Loucy (cell line): ENCODE data around the gene SH3TC2.

Experiments used
- H2AFZ ChIP-seq: fragments of 200-600 bp; sonication (generic); 2 replicates; pipeline ENCODE4 v1.6.0; 2016; ENCODE audit warnings: antibody characterized with exemption, mild to moderate bottlenecking, low read length, moderate library complexity
- H3F3A ChIP-seq: fragments of 200-600 bp; 2 replicates; pipeline ENCODE4 v1.6.0; 2016; ENCODE audit warnings: antibody characterized with exemption, low read depth, mild to moderate bottlenecking
- H3K27me3 ChIP-seq: fragments of 200-600 bp; sonication (generic); 2 replicates; pipeline ENCODE4 v1.6.1; 2014; ENCODE audit warnings: low read length, mild to moderate bottlenecking; ENCODE audit not compliant: insufficient read depth, poor library complexity, severe bottlenecking
- H3K36me3 ChIP-seq: fragments of 200-600 bp; sonication (generic); 2 replicates; pipeline ENCODE4 v1.6.1; 2016; ENCODE audit warnings: low read length; ENCODE audit not compliant: insufficient read depth
- H3K4me1 ChIP-seq: fragments of 200-600 bp; sonication (generic); 2 replicates; pipeline ENCODE4 v1.5.1; 2014; ENCODE audit warnings: low read length, mild to moderate bottlenecking; ENCODE audit not compliant: insufficient read depth, poor library complexity, severe bottlenecking
- H3K4me2 ChIP-seq: fragments of 200-600 bp; sonication (generic); 2 replicates; pipeline ENCODE4 v1.6.0; 2014; ENCODE audit warnings: antibody characterized with exemption, low read length, low read depth, mild to moderate bottlenecking; ENCODE audit not compliant: poor library complexity, severe bottlenecking
- H3K4me3 ChIP-seq: fragments of 200-600 bp; sonication (generic); 2 replicates; pipeline ENCODE4 v1.5.1; 2014; ENCODE audit warnings: low read length, mild to moderate bottlenecking, mixed read lengths; ENCODE audit not compliant: poor library complexity, severe bottlenecking
- H3K79me2 ChIP-seq: fragments of 200-600 bp; sonication (generic); 2 replicates; pipeline ENCODE4 v1.6.1; 2014; ENCODE audit warnings: low read length; ENCODE audit not compliant: insufficient read depth
- H3K9ac ChIP-seq: fragments of 200-600 bp; sonication (generic); 2 replicates; pipeline ENCODE4 v1.6.0; 2014; ENCODE audit warnings: mild to moderate bottlenecking, low read depth, low read length, moderate library complexity; ENCODE audit not compliant: poor library complexity, severe bottlenecking
- H3K9me2 ChIP-seq: fragments of 200-600 bp; sonication (generic); replicated peaks from 2 replicates; pipeline ENCODE4 v1.6.1; 2016; ENCODE audit warnings: low read depth, low read length, mixed read lengths
- H3K9me3 ChIP-seq: fragments of 200-600 bp; sonication (generic); 2 replicates; pipeline ENCODE4 v1.6.1; 2014; ENCODE audit warnings: mild to moderate bottlenecking, antibody characterized with exemption, low read length, low read depth; ENCODE audit not compliant: insufficient read depth
- H4K20me1 ChIP-seq: fragments of 200-600 bp; sonication (generic); 2 replicates; pipeline ENCODE4 v1.6.0; 2014; ENCODE audit warnings: antibody characterized with exemption, low read length, mild to moderate bottlenecking; ENCODE audit not compliant: insufficient read depth, poor library complexity, severe bottlenecking
- EZH2phosphoT487 ChIP-seq: fragments of 200-600 bp; IDR thresholded peaks from 2 replicates; pipeline ENCODE4 v1.6.1; 2018; ENCODE audit warnings: antibody characterized with exemption, mild to moderate bottlenecking, moderate library complexity, borderline replicate concordance
- TF ChIP-seq, protein P1 (sequence below): fragments of 200-600 bp; sonication (generic); conservative IDR thresholded peaks from 2 replicates; pipeline ENCODE4 v1.5.1; 2014; ENCODE audit warnings: mild to moderate bottlenecking, antibody characterized with exemption, low read length

The SH3TC2 gene

DNA sequence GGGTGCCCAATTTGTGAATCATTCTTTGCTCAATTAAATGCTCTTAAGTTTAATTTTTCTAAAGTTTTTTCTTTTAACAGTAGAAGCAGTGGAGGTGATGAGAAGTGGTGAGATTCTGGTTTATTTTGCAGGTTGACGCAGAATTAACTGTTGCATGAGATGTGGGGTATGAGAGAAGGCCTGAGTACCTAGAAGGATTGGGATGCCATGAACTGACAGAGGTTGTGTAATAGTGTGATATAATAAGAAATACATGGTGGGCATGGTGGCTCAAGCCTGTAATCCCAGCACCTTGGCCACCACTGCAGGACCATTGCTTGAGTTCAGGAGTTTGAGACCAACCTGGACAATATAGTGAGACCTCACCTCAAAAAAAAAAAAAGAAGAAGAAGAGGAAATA lies 8.4 kb upstream of the SH3TC2 start:
- no peaks in the 10 kb centered on the region for H3K4me1 ChIP-seq
- H3K9me3 ChIP-seq = peaks cover 5% of the 10 kb centered on the region; the same call in 1 of the 2 replicates
- H3K27me3 ChIP-seq = no peaks in the 10 kb centered on the region
- H2AFZ ChIP-seq = no peak overlapping the region
- TF ChIP-seq, protein P1, sequence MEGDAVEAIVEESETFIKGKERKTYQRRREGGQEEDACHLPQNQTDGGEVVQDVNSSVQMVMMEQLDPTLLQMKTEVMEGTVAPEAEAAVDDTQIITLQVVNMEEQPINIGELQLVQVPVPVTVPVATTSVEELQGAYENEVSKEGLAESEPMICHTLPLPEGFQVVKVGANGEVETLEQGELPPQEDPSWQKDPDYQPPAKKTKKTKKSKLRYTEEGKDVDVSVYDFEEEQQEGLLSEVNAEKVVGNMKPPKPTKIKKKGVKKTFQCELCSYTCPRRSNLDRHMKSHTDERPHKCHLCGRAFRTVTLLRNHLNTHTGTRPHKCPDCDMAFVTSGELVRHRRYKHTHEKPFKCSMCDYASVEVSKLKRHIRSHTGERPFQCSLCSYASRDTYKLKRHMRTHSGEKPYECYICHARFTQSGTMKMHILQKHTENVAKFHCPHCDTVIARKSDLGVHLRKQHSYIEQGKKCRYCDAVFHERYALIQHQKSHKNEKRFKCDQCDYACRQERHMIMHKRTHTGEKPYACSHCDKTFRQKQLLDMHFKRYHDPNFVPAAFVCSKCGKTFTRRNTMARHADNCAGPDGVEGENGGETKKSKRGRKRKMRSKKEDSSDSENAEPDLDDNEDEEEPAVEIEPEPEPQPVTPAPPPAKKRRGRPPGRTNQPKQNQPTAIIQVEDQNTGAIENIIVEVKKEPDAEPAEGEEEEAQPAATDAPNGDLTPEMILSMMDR = no peak
- no peak for TF ChIP-seq EZH2phosphoT487
- no peaks in the 10 kb centered on the region for H4K20me1 ChIP-seq
- no peaks in the 10 kb centered on the region for H3K79me2 ChIP-seq
- no peak overlapping the region for H3K9ac ChIP-seq
- no peaks in the 10 kb centered on the region for H3F3A ChIP-seq
- H3K9me2 ChIP-seq = no peaks in the 10 kb centered on the region
- no peaks in the 10 kb centered on the region for H3K36me3 ChIP-seq
- no peak overlapping the region for H3K4me3 ChIP-seq
- H3K4me2 ChIP-seq = no peak overlapping the region

DNA sequence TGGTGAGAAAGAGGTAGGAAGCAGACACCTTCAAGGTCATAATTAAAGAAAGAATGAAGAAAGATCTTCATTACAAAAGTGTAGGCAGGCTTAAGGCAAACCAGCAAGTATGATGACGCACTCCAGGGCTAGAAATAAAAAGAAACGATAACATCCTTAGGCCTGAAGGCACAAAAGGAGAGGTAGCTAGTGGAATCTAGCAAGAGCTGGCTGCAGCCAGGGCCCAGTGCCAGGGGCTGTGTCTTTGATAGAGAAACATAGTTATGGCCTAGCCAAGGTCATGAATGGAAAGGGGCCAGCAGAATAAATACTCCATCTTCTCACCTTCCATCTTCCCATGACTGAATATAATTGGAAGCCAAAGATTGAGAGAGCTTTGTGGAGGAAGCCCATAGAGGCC lies 6.8 kb upstream of the SH3TC2 start:
- H3K9me3 ChIP-seq = peaks cover 5% of the 10 kb centered on the region; the same call in 1 of the 2 replicates
- no peaks in the 10 kb centered on the region for H4K20me1 ChIP-seq
- H3K4me3 ChIP-seq = no peak overlapping the region

DNA sequence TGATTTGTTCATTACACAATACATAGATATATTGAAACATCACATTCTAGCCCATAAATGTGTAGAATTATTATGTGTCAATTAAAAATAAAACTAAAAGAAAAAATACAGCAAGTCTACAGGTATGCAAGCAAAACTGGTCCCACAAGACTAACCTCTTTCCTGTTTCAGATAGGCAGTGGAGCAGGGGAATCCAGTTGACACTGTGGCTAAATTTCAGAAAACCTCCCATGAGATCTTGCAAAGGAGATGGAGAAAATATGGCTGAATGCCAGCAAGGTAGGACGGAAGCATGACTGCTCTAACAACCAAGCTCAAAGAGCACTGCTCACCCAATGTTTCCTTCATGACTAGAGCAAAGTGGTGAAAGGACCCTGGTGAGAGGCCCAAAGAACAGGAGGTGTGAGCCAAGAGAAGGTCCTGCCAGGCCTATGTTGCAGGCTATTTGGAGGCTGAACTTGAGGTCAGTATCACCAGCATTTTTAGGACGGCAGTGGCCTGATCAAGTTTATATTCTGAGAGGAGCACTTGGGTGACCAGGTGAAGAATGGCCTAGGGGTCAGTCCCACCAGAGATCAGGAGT lies 1.1 kb upstream of the SH3TC2 start:
- H3K9ac ChIP-seq = no peak overlapping the region
- peak overlapping the region; percentile 62 for H3K4me2 ChIP-seq
- no peaks in the 10 kb centered on the region for H3K36me3 ChIP-seq
- no peak overlapping the region for H3K4me3 ChIP-seq
- H3F3A ChIP-seq = peaks cover 4% of the 10 kb centered on the region; the same call in 1 of the 2 replicates
- TF ChIP-seq, protein P1 = no peak
- no peak for TF ChIP-seq EZH2phosphoT487
- no peaks in the 10 kb centered on the region for H3K9me2 ChIP-seq
- H3K27me3 ChIP-seq = no peaks in the 10 kb centered on the region
- peaks cover 46% of the 10 kb centered on the region for H3K4me1 ChIP-seq
- H3K9me3 ChIP-seq = peaks cover 5% of the 10 kb centered on the region; the same call in 1 of the 2 replicates
- no peaks in the 10 kb centered on the region for H3K79me2 ChIP-seq
- no peak overlapping the region for H2AFZ ChIP-seq
- H4K20me1 ChIP-seq = no peaks in the 10 kb centered on the region

More for the DNA sequence above, 6.8 kb upstream of the SH3TC2 start:
- Histone ChIP-seq H3K79me2 (no peaks in the 10 kb centered on the region), H2AFZ (no peak overlapping the region), H3K4me1 (no peaks in the 10 kb centered on the region), H3K9me2 (no peaks in the 10 kb centered on the region), H3K27me3 (no peaks in the 10 kb centered on the region), H3K4me2 (no peak overlapping the region), H3F3A (no peaks in the 10 kb centered on the region), H3K9ac (no peak overlapping the region), H3K36me3 (no peaks in the 10 kb centered on the region)
- no peak for TF ChIP-seq EZH2phosphoT487
- TF ChIP-seq, protein P1 = no peak
